Measurements from ENCODE around the gene GJD4. TPM values are rescaled to one million over a fixed set of nuclear protein-coding genes. Genes with fewer than 3 reads are reported as not detected.

The GJD4 gene
- total RNA-seq, 1 donor: under 0.01 TPM

GRCh38 chr10:35613107-35613440, 7.9 kb downstream of the GJD4 start:
- no peaks in the 10 kb centered on the region for H3K9me3 ChIP-seq (ENCODE audit: low read depth, low read length)
- no peak for TF ChIP-seq CTCF (IDR thresholded peaks at IDR 0.05; ENCODE audit: extremely low read depth, low read depth, low read length)
- H4K20me1 ChIP-seq (ENCODE audit: insufficient read depth, low read length): no peaks in the 10 kb centered on the region
- peaks cover under 1% of the 10 kb centered on the region for H3K4me1 ChIP-seq (ENCODE audit: insufficient read depth, low read length)
- no peak overlapping the region for H2AFZ ChIP-seq (ENCODE audit: low read length)
- H3K4me2 ChIP-seq (ENCODE audit: insufficient read depth, low read length): no peak overlapping the region
- no peaks in the 10 kb centered on the region for H3K36me3 ChIP-seq (ENCODE audit: insufficient read depth, low read length)
- H3K27ac ChIP-seq (ENCODE audit: low read depth, low read length): no peak overlapping the region
- H3K4me3 ChIP-seq (ENCODE audit: insufficient read depth, low read length): no peak overlapping the region
- H3K27me3 ChIP-seq (ENCODE audit: insufficient read depth, low read length): peaks cover 23% of the 10 kb centered on the region
- H3K79me2 ChIP-seq (ENCODE audit: insufficient read depth, low read length): no peaks in the 10 kb centered on the region
- DNase-seq (ENCODE audit: insufficient read length, low spot score, missing footprints): no peak

GRCh38 chr10:35613597-35614226, 8.6 kb downstream of the GJD4 start:
- Histone ChIP-seq H4K20me1 (ENCODE audit: insufficient read depth, low read length) (no peaks in the 10 kb centered on the region), H3K9me3 (ENCODE audit: low read depth, low read length) (no peaks in the 10 kb centered on the region), H3K27me3 (ENCODE audit: insufficient read depth, low read length) (peaks cover 23% of the 10 kb centered on the region), H3K36me3 (ENCODE audit: insufficient read depth, low read length) (no peaks in the 10 kb centered on the region), H3K27ac (ENCODE audit: low read depth, low read length) (no peak overlapping the region), H3K4me1 (ENCODE audit: insufficient read depth, low read length) (no peaks in the 10 kb centered on the region), H3K79me2 (ENCODE audit: insufficient read depth, low read length) (no peaks in the 10 kb centered on the region), H3K4me2 (ENCODE audit: insufficient read depth, low read length) (no peak overlapping the region), H2AFZ (ENCODE audit: low read length) (no peak overlapping the region), H3K4me3 (ENCODE audit: insufficient read depth, low read length) (no peak overlapping the region)
- DNase-seq (ENCODE audit: insufficient read length, low spot score, missing footprints): peak; percentile 87
- peak; percentile 69 for TF ChIP-seq CTCF (IDR thresholded peaks at IDR 0.05; ENCODE audit: extremely low read depth, low read depth, low read length)

- H4K20me1 ChIP-seq (ENCODE audit: insufficient read depth, low read length): no peaks in the 10 kb centered on the region
- no peak for DNase-seq (ENCODE audit: insufficient read length, low spot score, missing footprints)
- peaks cover 23% of the 10 kb centered on the region for H3K27me3 ChIP-seq (ENCODE audit: insufficient read depth, low read length)
- H3K79me2 ChIP-seq (ENCODE audit: insufficient read depth, low read length): no peaks in the 10 kb centered on the region
- H3K9me3 ChIP-seq (ENCODE audit: low read depth, low read length): no peaks in the 10 kb centered on the region
- no peak overlapping the region for H2AFZ ChIP-seq (ENCODE audit: low read length)
- H3K4me1 ChIP-seq (ENCODE audit: insufficient read depth, low read length): no peaks in the 10 kb centered on the region
- H3K4me2 ChIP-seq (ENCODE audit: insufficient read depth, low read length): no peak overlapping the region
- no peak for TF ChIP-seq CTCF (IDR thresholded peaks at IDR 0.05; ENCODE audit: extremely low read depth, low read depth, low read length)
- H3K36me3 ChIP-seq (ENCODE audit: insufficient read depth, low read length): no peaks in the 10 kb centered on the region
- H3K27ac ChIP-seq (ENCODE audit: low read depth, low read length): no peak overlapping the region
- no peak overlapping the region for H3K4me3 ChIP-seq (ENCODE audit: insufficient read depth, low read length)
These were observed 9.2 kb downstream of the GJD4 start for GRCh38 chr10:35614312-35614711.

- Histone ChIP-seq H3K27me3 (ENCODE audit: insufficient read depth, low read length) (no peaks in the 10 kb centered on the region), H4K20me1 (ENCODE audit: insufficient read depth, low read length) (no peaks in the 10 kb centered on the region), H3K4me1 (ENCODE audit: insufficient read depth, low read length) (peaks cover 15% of the 10 kb centered on the region), H3K4me2 (ENCODE audit: insufficient read depth, low read length) (peak overlapping the region; percentile 46), H3K4me3 (ENCODE audit: insufficient read depth, low read length) (peak overlapping the region; percentile 17), H2AFZ (ENCODE audit: low read length) (peak overlapping the region; percentile 23), H3K27ac (ENCODE audit: low read depth, low read length) (peak overlapping the region; percentile 64), H3K9me3 (ENCODE audit: low read depth, low read length) (no peaks in the 10 kb centered on the region), H3K79me2 (ENCODE audit: insufficient read depth, low read length) (no peaks in the 10 kb centered on the region), H3K36me3 (ENCODE audit: insufficient read depth, low read length) (no peaks in the 10 kb centered on the region)
- TF ChIP-seq CTCF (IDR thresholded peaks at IDR 0.05; ENCODE audit: extremely low read depth, low read depth, low read length): no peak
- DNase-seq (ENCODE audit: insufficient read length, low spot score, missing footprints): peak; percentile 81
These were observed 21.9 kb downstream of the GJD4 start for GRCh38 chr10:35626971-35627507.
